HK-2 (cell line): ENCODE results near the gene MRPL34.
A peak's percentile ranks its signal among the peaks of the same experiment; 100 is the strongest.

ENCODE experiments used
- DNase-seq: peaks from one replicate; pipeline ENCODE4 v3.0.0-alpha.2; 2018; ENCODE audit not compliant: unreplicated experiment

Gene MRPL34

DNA sequence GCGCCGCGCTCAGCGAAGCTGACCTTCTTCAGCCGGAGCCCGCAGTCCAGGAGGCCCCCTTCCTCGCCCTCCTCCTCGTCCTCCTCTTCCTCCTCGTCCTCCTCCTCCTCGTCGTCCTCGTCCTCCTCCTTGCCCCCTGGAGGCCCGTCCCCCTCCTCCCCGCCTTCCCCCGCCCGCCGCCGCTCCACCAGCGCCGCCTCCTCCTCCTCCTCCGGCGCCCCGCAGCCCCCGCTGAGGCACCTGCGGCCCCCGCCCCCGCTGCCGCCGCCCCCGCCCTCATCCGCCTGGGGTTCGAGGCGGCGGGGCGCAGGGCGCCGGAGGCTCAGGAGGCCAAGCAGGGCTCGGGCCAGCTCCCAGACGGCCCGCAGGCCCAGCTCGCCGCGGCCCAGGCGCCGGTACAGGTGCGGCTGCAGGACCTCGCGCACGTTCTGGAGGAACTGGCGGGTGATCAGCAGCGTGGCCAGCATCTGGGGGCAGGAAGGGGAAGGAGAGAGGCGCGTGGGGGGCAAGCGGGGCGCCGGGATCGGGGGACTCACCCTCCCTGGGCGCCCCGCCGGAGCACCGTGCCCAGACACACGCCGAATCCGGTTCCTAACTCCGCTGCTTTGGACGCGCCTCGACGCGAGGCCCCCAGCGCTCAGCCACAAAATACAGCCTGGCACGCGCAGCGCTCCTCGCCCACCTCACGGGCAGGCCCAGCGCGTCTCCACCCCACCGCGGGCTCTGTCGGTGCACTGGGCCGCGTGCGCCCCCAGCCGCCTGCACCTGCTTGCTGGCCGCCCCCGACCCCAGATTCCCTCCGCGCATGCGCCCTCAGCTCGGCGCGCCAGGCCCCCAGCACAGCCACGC is 23.1 kb downstream of the MRPL34 start:
- no peak for DNase-seq

DNA sequence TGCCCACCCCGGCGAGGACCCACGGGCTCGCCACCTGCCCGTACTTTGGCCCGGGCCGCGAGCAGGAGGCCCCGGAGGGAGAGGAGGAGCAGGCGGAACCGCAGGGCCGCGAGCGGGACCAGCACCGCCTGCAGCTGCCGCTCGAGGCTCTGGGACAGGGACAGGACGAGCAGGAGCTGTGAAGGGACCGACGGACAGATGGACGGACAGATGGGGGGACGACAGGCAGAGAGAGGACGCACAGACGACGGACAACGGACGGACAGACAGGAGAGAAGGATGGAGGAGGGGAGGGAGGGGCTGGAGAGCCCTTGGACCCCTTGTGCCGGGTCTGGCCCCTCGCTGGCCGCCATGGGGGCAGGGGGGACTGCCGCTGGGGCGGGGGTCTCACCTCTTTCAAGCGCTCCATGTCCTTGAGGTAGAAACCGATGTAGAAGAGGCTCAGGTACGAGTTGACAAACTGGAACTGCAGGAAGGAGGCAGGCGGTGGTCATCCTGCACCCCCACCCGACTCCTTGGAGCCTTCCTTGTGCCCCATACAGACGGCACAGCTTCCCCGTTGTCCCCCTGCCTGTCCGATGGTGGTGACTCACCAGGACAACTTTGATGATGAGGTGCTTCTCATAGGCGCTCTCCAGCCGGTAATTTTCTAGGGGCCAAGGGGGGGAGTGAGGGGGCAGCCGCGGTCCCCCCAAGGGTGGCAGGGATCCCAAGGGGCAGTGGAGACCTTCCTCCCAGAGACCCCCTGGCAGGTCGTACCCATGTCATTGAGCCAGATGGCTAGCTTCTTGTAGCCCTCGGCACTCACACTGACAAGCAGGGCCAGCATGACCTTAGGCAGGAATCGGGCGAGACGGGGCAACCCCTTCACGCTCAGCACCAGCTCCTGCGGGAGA is 23.9 kb downstream of the MRPL34 start:
- no peak for DNase-seq

DNA sequence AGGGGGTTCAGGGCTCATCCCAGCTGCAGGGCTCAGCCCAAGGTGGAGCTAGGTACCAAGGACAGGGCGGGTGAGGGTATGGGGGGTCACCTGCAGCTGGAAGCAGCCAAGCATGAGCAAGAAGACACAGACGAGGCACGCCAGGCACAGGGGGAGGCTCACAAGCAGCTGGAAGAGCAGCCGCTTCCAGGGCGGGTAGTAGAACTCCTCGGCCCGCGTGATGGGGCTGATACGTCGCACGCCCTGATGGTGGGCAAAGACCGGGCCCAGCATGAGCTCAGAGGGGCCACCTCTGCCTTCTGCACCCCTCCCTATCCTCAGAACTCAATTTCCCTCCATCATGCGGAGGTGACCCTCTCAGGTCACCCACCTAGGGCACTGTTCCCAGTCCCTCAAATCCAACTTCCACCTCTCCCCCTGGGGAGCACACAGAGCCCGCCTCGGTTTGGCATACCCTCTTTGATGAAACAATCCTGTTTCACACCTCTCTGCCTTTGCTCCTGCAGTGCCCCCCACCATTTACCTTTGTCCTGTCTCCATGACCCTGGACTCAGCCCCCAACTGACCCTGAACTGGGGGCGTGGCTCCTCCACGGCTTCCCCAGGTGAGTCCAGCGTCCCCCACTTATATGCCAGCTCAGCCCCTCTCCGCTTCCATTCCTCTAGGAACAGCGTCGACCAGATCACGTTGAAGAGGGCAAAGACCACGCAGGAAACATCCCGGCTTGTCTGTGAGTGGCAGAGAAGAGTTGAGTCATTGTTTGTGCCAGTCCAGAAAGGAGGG is 24.8 kb downstream of the MRPL34 start:
- DNase-seq: no peak

DNA sequence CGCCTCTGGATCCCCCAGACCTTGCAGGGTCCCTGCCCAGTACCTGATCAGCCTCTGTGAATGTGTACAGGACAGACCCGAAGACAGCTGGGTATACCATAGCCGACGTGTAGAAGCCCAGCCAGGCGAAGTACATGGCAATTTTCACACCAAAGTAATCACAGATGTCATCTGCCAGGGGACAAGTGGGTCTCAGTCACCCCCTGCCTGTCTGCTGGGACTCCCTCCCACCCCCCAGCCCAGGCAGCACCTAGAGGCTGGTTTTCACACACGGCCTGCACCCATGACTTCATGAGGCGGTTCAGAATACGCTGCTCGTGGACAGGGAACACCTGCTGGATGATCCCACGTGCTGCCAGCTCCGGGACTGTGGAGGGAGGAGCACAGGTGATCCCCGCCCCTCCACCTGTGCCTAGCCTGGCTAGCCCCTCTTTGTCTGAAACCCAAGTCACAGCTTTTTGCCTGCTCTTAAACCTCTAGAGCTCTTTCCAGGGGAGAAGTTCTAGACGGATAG is 25.4 kb downstream of the MRPL34 start:
- DNase-seq: no peak

DNA sequence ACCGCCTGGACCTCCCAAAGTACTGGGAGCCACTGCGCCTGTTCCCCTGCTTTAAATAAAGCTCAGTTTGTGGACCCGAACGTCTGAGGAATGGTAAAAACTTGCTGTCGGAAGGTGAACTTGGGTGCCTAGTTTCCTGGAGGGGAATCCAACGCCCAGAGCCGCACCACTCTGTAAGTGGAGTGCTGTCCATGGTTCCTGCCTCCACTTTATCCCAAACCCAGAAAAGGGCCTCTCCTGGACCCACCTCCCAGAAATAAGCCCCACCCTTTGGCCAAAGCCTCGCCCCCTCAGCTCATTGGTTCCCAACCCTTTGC is 26.6 kb downstream of the MRPL34 start:
- no peak for DNase-seq

DNA sequence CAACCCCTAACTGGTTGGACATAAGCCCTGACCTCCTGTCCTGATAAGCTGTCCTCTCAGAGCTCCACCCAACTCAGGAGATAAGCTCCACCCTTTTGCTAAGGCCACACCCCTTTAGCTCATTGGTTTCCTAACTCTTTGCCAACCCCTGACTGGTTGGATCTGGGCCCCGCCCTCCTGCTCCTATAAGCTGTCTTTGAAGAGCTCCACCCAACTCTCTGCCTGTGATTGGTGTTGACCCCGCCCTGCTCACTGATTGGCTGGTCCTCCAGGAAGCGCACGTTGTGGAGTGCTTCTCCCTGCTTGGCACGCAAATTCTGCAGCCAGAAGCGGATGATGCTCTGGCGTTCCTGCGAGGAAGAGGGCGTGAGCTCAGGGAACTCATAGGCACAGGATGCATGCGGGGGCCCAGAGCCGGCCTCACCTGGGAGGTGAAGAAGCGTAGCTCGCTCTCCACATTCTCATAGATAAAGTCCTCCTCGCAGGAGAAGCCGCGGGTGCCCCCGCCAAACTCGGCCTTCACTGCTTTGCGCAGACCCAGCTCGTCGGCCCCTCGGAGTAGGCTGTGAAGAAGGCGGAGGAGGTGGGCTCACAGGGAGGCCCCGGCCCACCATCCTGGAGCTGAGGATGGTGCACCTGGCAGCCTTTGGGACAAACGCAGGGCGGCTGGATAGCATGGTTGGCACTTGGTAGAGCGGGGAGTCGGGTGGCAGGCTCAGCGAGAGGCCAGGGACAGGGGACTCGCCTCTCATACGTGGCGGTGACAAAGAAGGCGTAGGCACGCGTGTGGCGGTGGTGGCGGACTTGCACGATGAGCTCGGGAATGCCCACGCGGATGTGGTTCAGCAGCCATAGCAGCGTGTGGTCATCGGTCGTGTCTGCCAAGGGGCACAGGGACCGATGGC is 27.3 kb downstream of the MRPL34 start:
- DNase-seq: no peak

DNA sequence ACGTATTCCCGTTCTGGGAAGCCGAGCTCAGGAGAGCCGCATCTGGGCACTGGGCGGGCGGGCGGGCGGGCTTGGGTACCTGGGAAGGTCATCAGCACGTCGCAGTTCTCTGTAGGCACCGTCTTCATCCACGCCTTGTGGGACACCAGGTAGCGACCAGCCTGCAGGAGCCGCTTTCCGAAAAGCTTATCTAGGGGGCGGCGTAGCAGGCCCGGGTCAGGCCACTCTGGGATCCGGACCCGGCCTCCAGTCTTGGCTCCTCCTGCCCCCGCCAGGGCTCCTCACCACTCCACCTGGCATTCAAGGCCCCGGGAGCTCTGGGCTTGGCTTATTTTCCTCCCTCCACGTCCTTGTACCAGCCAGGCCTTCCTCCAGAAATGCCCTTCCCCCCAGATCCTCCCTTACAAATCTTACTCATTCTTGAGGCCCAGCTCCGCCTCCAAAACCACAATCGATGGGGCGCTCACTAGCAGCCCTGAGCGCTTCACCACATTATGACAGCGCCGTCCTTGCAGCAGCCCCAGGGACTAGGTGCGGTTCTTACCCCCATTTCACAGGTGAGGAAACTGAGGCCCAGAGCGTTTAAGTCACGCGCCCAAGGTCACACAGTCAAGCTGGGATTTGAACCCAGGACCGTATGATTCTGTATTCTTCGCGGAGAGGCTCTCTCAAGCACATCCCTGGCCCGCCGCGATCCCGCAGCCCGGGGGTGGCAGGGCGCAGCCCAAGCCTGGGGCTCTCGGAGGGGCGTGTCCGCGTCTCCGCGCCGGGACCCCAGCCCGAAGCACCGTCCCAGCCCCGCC is 28.1 kb downstream of the MRPL34 start:
- peak; percentile 82 for DNase-seq

DNA sequence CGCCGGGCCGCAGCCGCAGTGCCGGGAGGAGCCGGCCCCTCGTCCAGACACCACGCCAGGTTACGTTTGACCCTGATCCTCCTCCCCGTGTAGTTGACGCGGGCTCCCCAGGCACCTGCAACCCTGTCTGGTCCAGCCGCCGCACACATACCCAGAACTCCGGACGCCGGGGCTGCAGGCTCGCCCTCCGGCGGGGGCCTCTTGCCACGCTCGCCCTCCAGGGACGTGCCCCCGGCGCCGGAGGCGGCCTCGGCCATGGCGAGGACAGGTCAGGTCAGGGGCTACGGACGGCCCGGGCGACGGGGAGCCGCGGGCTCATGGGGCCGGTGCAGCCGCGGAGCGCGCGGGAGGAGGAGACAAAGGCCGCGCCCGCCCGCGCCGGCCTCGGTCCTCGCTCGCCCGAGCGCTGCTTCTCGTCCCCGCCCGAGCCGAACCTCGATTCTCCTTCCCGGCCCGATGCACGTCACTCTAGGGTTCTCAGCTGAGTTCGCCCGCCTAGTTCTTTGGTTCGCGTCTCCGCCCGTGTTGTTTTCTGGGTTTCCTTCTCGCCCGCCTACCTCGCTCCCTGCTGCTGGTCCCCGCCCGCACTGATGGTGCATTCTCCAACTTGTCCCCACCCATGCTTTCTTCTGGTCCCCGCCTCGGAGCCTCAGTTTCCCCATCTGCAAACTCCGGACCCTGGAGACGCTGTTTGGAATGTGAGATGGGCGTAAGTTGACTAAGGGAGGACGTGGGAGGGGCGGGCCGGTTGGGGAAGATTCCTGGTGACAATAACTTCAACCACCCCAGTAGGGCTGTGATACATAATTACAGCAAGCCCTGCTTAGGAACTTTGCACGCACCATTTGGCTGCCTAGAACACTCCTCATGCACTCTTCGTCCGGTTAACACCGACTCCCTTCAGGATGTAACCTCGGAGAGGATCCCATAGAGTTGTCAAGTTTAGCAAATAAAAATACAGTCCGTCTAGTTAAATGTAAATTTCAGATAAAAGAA is 29.0 kb downstream of the MRPL34 start, which contains the start of gene ANO8:
ANO8 (minus strand) TSS at position 442 of the 996 bp plus-strand sequence; CDS start at position 257, 185 bp downstream.
- DNase-seq: peak; percentile 95

DNA sequence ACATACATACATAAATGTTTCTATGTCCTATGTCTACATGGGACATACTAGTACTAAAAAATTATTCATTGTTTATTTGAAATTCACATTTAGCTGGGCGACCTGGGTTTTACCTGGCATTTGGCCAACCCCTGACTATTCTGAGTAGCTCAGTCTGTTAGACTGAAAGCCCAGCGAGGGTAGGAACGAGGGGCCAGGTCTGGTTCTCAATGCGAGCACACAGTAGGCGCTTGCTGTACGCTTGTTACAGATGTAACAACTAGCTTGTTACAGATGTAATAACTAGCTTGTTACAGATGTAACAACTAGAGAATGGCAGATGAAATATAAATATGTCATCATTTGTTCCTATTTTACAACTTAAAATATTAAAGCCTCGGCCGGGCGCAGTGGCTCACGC is 29.9 kb downstream of the MRPL34 start:
- no peak for DNase-seq

DNA sequence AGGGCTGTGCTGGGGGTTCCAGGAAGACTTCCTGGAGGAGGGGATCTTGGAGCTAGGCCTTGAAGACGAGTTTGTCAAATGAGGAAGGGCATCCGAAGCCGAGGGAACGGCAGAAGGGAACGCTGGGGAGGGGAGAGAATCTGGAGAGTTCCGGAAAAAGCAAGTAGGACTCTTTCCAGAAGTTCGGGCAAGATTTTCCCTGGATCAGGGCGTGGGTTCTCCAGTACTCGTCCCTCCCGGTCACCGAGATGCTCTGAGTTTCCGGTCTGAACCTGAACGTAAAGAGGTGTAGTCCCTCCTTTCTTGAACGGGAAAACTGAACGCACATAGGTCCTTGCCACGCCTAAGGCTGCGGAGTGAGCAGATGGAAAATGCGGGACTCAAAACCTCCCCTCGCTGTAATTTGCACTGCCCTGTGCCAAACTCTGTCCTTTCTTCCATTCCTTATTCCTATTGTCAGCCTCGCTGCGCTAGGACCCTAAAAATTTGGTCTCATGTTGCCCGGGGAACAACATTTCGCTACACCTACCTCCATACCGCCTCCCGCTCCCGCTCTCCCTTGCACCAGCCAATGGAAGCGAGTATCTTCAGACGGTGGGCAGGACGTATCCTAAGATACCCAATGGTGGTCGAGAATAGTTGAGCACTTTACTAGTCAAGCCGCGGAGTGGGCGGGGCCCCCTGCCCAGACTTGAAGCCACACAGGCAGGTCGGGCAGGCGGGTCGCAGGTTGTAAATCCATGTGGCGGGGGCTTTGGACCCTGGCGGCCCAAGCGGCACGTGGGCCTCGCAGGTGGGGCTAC is 31.4 kb downstream of the MRPL34 start, which contains the start of gene GTPBP3:
GTPBP3 (plus strand) TSS at position 682 of the 803 bp plus-strand sequence; CDS start at position 741, 59 bp downstream.
- DNase-seq: peak; percentile 93

DNA sequence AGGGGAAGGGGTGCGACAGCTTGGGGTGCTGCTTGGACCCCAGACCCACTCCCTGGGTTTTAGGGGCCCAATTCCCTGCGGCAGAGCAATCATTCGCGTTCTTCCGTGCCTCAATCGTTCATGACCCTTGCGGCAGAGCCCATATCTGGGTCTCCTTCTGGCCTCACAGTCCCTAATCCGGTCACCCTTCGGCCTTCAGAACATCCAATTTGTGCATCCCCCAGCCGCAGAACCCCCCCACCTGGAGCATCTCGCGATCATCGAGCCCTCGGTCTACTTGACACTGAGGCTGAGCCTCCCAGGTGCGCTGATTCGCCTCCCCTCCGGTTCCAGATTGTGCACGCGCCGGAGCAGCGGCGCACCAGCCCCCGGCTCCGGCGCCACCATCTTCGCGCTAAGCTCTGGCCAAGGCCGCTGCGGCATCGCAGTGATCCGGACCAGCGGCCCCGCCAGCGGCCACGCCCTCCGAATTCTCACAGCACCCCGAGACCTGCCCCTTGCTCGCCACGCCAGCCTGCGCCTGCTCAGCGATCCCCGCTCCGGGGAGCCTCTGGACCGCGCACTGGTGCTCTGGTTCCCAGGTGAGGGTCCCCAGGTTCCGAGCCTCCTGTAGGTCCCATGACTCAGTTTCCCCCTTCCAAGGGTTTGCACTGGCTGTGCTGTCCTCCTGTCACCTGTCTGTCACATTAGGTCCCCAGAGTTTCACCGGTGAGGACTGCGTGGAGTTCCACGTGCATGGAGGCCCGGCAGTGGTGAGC is 32.2 kb downstream of the MRPL34 start:
- peak; percentile 31 for DNase-seq

DNA sequence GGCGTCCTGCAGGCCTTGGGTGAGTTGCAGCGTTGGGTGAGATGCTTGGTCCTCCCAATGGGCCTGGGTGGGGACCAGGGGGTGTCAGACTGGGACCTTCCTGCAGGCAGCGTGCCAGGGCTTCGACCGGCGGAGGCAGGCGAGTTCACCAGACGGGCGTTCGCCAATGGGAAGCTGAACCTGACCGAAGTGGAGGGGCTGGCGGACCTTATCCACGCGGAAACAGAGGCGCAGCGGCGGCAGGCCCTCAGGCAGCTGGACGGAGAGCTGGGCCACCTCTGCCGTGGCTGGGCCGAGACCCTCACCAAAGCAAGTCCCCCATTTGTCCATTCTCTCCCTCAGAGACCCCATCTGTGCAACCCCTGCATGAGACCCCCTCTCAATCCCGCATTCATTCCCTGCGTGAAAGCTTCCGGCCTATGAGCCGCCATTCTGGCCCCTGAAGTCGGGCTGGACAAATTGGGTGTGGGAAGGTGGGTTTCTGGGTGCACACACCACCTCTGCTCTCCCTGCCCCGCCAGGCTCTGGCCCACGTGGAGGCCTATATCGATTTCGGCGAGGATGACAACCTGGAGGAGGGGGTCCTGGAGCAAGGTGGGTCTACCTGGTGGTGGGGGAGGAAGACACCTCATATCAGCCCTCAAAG is 32.9 kb downstream of the MRPL34 start:
- no peak for DNase-seq

DNA sequence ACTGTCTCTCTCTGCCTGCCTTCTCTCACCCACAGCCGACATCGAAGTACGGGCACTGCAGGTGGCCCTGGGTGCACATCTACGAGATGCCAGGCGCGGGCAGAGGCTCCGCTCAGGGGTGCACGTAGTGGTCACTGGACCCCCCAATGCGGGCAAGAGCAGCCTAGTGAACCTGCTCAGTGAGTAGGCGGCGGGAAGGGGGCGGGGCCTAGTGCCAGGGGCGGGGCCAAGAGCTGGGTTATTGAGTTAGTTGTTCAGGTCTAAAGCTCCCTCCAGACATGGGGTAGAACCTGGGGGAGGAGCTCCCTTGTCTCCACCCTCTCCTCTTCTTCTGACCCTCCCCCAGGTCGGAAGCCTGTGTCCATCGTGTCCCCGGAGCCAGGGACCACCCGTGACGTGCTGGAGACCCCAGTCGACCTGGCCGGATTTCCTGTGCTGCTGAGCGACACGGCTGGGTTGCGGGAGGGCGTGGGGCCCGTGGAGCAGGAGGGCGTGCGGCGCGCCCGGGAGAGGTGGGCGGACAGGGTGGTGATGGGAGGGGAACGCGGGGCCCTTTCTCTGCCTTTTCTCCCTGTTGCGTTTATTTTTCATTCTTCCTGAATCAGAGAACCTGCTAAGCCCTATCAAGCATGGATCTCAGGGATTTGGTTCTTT is 33.5 kb downstream of the MRPL34 start:
- no peak for DNase-seq

DNA sequence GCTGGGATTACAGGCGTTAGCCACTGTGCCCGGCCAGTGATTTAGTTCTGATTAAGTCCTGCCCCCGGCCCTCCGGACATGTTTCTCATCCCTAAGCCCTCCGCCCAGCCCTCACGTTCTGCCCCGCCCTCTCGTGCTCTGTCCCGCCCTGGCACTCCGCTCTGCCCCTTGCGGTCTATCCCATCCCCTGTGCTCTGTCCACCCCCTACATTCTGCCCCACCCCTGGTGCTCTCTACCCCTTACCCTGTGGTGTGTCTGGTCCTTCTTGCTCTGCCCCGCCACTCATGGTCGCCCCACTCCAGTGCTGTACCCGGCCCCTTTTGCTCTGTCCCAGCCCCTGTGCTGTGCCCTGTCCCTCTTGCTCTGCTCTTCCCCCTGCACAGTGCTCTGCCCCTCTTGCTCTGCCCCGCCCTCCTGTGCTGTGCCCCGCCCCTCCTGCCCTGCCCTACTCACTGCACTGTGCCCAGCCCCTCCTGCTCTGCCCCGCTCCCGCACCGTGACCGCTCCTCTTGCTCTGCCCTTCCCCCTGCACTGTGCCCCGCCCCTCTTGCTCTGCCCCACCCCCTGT is 34.7 kb downstream of the MRPL34 start:
- DNase-seq: no peak

DNA sequence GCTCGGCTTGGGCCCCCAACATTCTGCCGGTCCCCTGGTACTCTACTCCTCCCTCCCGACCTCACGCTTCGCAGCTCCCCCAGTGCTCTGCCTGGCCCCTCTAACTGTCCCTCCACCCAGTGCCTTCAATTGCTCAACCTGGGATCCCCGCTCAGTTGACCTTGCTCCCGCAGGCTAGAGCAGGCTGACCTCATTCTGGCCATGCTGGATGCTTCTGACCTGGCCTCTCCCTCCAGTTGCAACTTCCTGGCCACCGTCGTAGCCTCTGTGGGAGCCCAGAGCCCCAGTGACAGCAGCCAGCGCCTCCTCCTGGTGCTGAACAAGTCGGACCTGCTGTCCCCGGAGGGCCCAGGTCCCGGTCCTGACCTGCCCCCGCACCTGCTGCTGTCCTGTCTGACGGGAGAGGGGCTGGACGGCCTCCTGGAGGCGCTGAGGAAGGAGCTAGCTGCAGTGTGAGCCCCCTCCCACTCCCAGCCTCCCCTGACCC is 35.2 kb downstream of the MRPL34 start:
- DNase-seq: no peak
